Vagina (tissue), 2 donors: ENCODE results near the gene SSUH2. TPM values are rescaled to one million over a fixed set of nuclear protein-coding genes. Genes with fewer than 3 reads are reported as not detected.

Experiments used
- DNase-seq, 2 donors: peaks; one replicate each; pipeline ENCODE4 v3.0.0-alpha.2; 2017; ENCODE audit errors: extremely low spot score in 2 of 2
- H3K27ac ChIP-seq: fragments of 200-600 bp; sonication (generic); one replicate; pipeline ENCODE4 v1.5.1; 2019
- H3K27me3 ChIP-seq: fragments of 200-600 bp; sonication (generic); one replicate; pipeline ENCODE4 v1.5.1; 2019
- H3K36me3 ChIP-seq, 2 donors: fragments of 200-600 bp; sonication (generic); one replicate each; pipeline ENCODE4 v1.5.1; 2017 to 2019
- H3K4me1 ChIP-seq: fragments of 200-600 bp; sonication (generic); one replicate; pipeline ENCODE4 v1.5.1; 2019
- H3K4me3 ChIP-seq, 2 donors: fragments of 200-600 bp; sonication (generic); 1 replicate in 1 of 2; 2 replicates in 1 of 2; pipeline ENCODE4 v1.5.1; 2016 to 2019
- H3K9me3 ChIP-seq: fragments of 200-600 bp; sonication (generic); one replicate; pipeline ENCODE4 v1.5.1; 2019
- POLR2A ChIP-seq, 2 donors: fragments of 450-650 bp; IDR thresholded peaks; one replicate each; pipeline ENCODE4 v1.6.1; 2017; ENCODE audit warnings: antibody characterized with exemption in 2 of 2, mild to moderate bottlenecking in 2 of 2, moderate library complexity in 2 of 2
- POLR2AphosphoS5 ChIP-seq, 2 donors: sonication (generic); formaldehyde crosslinking; IDR thresholded peaks; one replicate each; pipeline ENCODE4 v1.9.0; 2017; ENCODE audit warnings: antibody characterized with exemption in 2 of 2, mild to moderate bottlenecking in 2 of 2, low read depth in 1 of 2; ENCODE audit not compliant: insufficient read depth in 1 of 2
- intact Hi-C: fragments of 100-400 bp; cut with DNase I; formaldehyde crosslinking; loops from one replicate; pipeline ENCODE4 v1.15.1; 2023
- total RNA-seq: library from RNA; depleted of rRNA; stranded (reverse); fragments of >200 nt; gene quantifications from one replicate; pipeline ENCODE4 v1.2.3, GENCODE V29; 2016
- TF ChIP-seq, protein P1 (sequence below), 3 experiments: fragments of 450-650 bp in 2 of 3; fragments of 200-600 bp in 1 of 3; sonication (generic) in 1 of 3; IDR thresholded peaks; one replicate each; pipeline ENCODE4 v1.5.1; 2017 to 2019; ENCODE audit warnings: antibody characterized with exemption in 3 of 3, mild to moderate bottlenecking in 2 of 3, moderate library complexity in 2 of 3

SSUH2 gene
- total RNA-seq, 1 donor from 2014 or later: not detected

DNA sequence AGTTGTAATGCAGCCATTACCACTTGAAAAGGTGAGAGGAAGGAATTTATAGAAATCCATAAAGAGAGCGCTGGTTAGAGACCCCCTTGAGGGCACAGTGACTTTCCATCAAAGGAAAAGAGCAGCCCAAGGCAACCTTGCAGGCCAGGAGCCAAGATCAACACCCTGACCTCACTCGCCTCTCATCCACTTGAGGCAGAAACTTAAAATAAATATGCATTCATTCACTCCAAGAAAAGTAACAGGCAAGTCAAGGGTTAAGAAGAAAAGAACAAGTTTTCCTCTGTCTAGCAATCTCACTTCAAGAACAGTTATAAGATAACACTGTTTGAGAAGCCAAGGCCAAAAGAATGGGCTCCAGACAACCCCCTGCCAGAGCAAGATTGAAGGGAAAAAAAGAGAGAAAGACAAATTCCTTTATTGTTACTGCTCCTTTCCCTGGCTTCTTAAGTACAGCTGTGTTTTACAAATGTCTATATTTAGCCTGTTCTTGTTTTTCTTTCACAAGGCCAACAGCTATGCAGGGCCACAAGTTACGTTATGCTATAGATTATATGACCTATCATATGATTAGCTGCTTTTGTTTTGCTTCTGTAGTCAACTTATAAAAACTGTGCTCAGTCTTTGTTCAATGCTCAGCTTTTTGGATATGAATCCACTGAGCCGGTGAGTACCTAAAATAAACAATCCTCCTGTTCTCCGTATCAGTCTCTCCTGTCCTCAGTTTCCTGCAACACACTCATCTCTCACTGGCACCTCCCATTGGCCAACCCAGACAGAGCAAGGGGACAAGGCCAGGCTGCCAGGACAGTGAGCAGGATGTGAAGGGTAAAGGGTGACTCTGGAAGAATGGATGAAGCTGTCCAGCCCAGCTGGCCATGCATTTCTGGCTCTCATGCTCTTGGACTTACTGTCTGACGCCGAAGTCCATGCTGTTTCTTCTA, 15.8 kb upstream of the SSUH2 start:
- H3K4me1 ChIP-seq: no peaks in the 10 kb centered on the region
- H3K4me3 ChIP-seq: no peak overlapping the region
- no peak for DNase-seq
- intact Hi-C loops: no loop called here
- TF ChIP-seq POLR2A (IDR thresholded peaks at IDR 0.05): no peak
- TF ChIP-seq, protein P1, sequence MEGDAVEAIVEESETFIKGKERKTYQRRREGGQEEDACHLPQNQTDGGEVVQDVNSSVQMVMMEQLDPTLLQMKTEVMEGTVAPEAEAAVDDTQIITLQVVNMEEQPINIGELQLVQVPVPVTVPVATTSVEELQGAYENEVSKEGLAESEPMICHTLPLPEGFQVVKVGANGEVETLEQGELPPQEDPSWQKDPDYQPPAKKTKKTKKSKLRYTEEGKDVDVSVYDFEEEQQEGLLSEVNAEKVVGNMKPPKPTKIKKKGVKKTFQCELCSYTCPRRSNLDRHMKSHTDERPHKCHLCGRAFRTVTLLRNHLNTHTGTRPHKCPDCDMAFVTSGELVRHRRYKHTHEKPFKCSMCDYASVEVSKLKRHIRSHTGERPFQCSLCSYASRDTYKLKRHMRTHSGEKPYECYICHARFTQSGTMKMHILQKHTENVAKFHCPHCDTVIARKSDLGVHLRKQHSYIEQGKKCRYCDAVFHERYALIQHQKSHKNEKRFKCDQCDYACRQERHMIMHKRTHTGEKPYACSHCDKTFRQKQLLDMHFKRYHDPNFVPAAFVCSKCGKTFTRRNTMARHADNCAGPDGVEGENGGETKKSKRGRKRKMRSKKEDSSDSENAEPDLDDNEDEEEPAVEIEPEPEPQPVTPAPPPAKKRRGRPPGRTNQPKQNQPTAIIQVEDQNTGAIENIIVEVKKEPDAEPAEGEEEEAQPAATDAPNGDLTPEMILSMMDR (IDR thresholded peaks at IDR 0.05): no peak
- no peak for TF ChIP-seq POLR2AphosphoS5 (IDR thresholded peaks at IDR 0.05; ENCODE audit: insufficient read depth in 1 of 2, low read depth in 1 of 2)
- no peaks in the 10 kb centered on the region for H3K9me3 ChIP-seq
- no peaks in the 10 kb centered on the region for H3K36me3 ChIP-seq
- no peaks in the 10 kb centered on the region for H3K27me3 ChIP-seq
- no peak overlapping the region for H3K27ac ChIP-seq

GRCh38 chr3:8659242-8659641, 14.6 kb upstream of the SSUH2 start:
- no peaks in the 10 kb centered on the region for H3K36me3 ChIP-seq
- H3K27ac ChIP-seq: no peak overlapping the region
- TF ChIP-seq, protein P1 (IDR thresholded peaks at IDR 0.05): no peak
- TF ChIP-seq POLR2A (IDR thresholded peaks at IDR 0.05) (no peak), POLR2AphosphoS5 (IDR thresholded peaks at IDR 0.05; ENCODE audit: insufficient read depth in 1 of 2, low read depth in 1 of 2) (no peak)
- intact Hi-C loops: no loop called here
- H3K4me3 ChIP-seq: no peak overlapping the region
- no peak for DNase-seq
- no peaks in the 10 kb centered on the region for H3K27me3 ChIP-seq
- H3K9me3 ChIP-seq: no peaks in the 10 kb centered on the region
- no peaks in the 10 kb centered on the region for H3K4me1 ChIP-seq

DNA sequence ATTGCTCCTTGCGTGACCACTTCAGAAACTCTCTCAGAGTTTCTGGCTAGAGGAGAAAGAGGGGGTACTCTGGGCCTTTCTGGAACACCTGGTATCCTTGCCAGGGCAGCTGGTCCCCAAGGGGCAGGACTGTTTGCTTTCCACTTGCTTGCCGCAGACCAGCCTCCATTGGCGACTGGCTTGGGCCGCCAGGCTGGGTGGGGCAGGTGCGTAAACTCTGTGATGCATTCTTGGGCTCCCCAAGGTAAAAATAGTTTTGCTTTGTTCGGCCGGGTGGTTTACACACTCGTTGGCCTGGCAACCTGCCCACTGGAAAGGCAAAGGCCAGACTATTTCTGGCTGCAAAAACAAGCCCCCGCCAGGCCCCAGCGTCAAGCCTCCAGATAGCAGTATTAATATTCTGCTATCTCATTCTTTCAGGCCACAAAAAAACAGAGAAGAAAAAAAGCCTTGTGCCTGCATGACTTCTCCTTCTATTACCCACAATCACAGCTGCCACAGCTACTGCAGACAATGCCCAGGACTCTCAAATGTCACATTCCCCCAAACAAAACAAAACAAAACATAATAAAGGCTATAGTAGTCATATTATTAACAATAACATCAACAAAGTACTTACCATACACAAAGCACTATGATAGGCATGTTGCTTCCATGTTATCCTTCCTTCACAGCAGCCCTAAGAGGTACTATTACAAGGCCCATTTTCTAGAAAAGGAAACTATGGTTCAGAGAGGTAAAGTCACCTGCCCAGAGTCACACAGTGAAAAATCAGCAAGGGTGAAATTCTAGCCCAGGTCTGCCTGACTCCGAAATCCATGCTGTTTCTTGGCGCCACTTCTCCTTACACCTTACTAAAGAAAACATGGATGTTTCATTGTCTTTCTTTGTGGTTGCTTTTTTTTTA, 14.0 kb upstream of the SSUH2 start:
- Histone ChIP-seq H3K27ac (peak overlapping the region; percentile 5), H3K9me3 (no peaks in the 10 kb centered on the region), H3K27me3 (no peaks in the 10 kb centered on the region), H3K4me1 (no peaks in the 10 kb centered on the region), H3K36me3 (no peaks in the 10 kb centered on the region), H3K4me3 (no peak overlapping the region)
- peak in 1 of 2 donors; percentile 43 for TF ChIP-seq POLR2AphosphoS5 (IDR thresholded peaks at IDR 0.05; ENCODE audit: insufficient read depth in 1 of 2, low read depth in 1 of 2)
- no peak for TF ChIP-seq POLR2A (IDR thresholded peaks at IDR 0.05)
- TF ChIP-seq, protein P1 (IDR thresholded peaks at IDR 0.05): no peak
- intact Hi-C loops: no loop called here
- no peak for DNase-seq

DNA sequence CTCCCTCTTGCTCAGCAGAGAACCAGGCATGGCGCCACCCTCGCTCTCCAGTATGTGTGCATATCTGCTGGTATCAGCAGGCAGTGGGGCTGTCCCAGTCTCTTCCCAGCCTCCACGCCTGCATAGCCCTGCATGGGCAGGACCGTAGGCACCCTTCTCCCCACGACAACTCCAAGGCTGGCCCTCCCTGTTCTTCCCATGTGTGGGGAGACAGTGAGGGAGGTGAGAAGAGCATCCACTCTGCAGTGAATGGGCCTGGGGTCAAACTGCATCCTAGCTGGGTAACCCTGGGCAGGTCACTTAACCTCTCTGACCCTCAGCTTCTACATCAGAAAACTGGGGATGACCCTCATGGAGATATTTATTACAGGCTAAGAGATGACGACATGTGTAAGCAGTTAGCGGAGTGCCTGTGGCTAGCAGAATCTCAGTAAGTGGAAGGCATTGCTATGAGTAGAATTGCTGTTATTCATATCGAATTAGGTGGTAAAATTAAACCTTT, 13.3 kb upstream of the SSUH2 start:
- no peak for TF ChIP-seq POLR2A (IDR thresholded peaks at IDR 0.05)
- TF ChIP-seq POLR2AphosphoS5 (IDR thresholded peaks at IDR 0.05; ENCODE audit: insufficient read depth in 1 of 2, low read depth in 1 of 2): no peak
- TF ChIP-seq, protein P1 (IDR thresholded peaks at IDR 0.05): no peak
- Histone ChIP-seq H3K27ac (peak overlapping the region; percentile 5), H3K4me3 (no peak overlapping the region), H3K9me3 (no peaks in the 10 kb centered on the region), H3K4me1 (no peaks in the 10 kb centered on the region), H3K36me3 (no peaks in the 10 kb centered on the region), H3K27me3 (no peaks in the 10 kb centered on the region)
- DNase-seq: no peak
- intact Hi-C loops: no loop called here
